NCI-H146 (cell line): ENCODE results near the gene GSK3B.
A peak's percentile ranks its signal among the peaks of the same experiment; 100 is the strongest.
"Not testable (repeated sequence)": the region's sequence is repeated elsewhere in the genome, so short reads cannot be mapped to it uniquely, and the experiment has no call there.

ENCODE experiments used
- DNase-seq: peaks from one replicate; lab custom pipeline; 2025; lab: John Stamatoyannopoulos, UW

GSK3B gene

DNA sequence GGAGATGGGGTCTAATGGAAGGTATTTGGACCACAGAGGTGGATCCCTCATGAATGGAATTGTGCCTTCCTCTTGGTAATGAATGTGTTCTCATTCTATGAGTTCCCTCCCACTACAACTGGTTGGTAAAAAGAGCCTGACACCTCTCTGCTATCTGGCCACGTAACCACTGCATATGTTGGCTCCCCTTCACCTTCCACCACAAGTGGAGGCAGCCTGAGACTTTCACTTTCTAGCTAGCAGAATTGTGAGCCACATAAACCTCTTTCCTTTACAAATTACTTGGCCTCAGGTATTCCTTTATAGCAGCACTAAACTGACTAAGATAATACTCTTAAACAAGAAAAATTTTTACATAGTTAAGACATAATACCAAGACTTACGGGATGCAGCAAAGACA is 157.0 kb downstream of the GSK3B start:
- DNase-seq = no peak

DNA sequence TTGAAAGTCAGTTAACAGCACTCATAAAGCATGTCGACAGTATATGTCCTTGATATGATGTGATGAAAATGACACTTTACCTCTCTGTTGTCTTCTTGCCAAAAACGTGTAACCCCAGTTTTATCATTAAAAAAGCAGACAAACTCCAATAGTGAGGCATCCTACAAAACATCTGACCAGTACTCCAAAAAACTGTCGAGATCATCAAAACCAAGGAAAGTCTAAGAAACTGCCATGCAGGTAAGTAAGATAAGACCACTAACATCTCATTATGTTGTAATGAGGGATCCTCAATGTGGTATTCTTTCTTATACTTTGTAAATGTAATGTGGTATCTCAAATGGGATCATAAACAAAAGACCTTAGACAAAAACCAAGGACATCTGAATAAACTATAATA is 160.0 kb downstream of the GSK3B start:
- DNase-seq = no peak

DNA sequence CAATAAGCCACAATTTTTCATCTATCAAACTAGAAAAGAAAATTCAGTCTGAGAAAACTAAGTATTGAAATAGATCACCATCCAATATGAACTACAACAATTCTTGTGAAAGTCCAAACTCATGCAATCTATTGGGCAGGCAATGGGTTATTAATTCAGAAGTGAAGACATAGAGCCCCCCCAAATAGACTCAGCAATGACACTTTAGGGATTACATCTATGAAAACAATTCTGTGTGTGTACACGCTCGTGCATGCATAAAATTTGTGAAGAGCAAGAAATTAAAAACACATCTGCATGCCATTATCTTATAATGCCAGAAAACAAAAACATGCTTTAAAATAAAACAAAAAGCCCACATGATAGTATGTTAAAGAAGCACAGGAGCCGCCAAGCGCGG is 161.0 kb downstream of the GSK3B start:
- DNase-seq = no peak

DNA sequence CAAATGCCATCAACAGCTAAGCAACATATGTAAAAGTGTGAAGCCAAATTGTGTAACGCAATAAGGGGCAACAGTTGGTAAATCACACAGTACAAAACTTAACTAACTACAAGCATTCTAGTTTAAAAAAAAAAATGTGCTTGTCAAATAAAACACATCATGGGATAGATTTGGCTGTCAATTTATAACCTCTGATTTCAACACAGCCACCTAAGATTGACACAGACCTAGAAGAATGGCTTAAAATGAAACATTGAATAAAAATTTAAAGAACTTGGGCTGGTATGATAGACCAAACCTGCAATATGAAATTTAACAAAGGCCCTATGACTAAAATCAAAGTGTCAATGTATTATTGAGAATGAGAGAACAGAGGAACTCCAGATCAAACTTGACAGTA is 164.0 kb downstream of the GSK3B start:
- no peak for DNase-seq

GRCh38 chr3:119927190-119927589 is 167.1 kb downstream of the GSK3B start:
- no peak for DNase-seq

DNA sequence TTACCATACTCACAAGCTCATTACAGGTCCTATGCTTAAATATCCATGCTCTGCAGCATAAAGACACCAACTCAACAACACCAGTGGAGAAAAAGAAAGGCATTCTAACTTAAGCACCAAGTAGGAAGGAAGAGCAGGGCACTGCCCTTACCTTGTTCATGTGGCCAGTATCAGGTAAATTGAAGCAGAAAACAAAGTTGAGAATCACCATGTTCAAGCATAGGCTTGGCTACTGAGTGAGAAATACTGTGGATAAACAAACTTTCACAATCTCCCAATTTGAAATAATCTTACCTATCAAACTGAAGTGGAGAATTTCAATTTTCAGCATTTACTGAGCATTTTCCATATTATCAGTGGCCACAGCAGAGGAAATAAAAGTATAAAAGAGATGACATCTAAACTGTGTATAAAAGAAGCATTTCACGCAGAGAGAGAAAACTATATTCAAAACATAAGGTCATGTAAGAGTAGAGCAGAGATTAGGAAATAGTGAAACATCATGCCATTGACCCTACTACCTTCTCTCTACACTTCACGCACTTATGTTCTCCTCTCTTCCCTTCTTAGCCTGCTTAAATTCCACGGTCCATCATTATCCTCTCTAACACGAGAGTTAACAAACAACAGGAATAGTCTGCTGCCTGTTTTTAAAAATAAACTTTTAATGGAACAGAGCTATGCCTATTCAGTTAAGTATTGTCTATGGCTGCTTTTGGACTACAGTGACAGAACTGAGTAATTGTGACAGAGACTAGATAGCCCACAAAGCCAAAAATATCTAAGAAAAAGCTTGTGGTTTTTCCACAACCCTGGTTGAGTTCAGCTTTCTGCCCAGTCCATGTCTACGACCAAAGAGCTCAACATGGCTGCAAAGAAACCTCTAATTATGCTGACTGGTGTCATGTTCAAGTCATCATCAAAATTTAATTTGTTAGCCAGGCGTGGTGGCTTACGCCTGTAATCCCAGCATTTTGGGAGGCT is 169.8 kb downstream of the GSK3B start:
- no peak for DNase-seq

GRCh38 chr3:119918992-119919933 is 175.0 kb downstream of the GSK3B start:
- no peak for DNase-seq

- DNase-seq = no peak
Measured at GRCh38 chr3:119913021-119913420, 181.2 kb downstream of the GSK3B start.

DNA sequence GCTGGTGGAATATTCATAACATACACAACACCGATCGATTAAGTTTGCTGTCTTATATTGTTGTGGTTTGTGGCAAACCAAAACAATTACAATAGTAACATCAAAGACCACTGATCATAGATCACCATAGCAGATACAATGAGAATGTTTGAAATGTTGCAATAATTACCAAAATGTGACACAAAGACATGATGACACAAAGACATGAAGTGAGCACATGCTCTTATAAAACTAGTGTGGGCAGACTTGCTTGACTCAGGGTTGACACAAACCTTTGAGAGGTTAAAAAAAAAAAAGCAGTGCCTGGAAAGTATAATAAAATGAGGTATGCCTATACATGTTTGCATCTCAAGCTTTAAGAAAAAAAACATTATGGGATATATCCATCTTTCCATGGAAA is 182.0 kb downstream of the GSK3B start:
- no peak for DNase-seq

- DNase-seq = no peak
Measured at GRCh38 chr3:119911748-119912147, 182.5 kb downstream of the GSK3B start.

GRCh38 chr3:119902061-119902460 is 192.2 kb downstream of the GSK3B start:
- no peak for DNase-seq

GRCh38 chr3:119901148-119901547 is 193.1 kb downstream of the GSK3B start:
- DNase-seq = no peak

DNA sequence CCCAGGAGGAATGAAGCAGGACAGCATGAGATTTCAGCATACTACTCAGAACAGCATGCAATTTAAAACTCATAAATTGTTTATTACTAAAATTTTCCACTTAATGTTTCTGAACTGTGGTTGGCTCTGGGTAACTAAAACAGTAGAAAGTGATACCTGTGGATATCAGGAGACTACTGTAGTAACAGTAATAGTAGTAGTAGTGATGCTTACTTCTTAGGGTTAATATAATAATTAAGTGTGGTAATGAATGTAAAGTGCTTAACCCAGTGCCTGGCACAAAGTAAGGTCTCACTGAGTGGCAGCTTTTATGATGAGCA is 195.1 kb downstream of the GSK3B start:
- no peak for DNase-seq

GRCh38 chr3:119898478-119899191 is 195.6 kb downstream of the GSK3B start:
- no peak for DNase-seq

DNA sequence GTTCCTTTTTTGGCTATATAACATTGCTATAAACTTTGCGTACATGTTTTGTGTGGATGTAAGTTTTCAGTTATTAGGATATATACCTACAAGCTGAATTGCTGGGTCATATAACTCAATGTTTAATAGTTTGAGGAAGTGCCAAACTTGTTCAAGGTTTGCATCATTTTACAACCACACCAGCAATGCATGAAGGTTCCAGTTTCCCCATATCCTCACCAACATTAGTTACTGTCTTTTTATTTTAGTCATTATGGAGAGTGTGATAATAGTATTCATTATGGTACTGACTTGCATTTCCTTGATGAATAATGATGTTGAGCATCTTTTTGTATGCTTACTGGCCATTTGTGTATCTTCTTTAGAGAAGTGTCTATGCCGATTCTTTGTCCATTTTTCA is 200.1 kb downstream of the GSK3B start:
- DNase-seq = no peak

- DNase-seq = no peak
Measured at GRCh38 chr3:119893769-119894168, 200.5 kb downstream of the GSK3B start.

- peak; percentile 74 for DNase-seq
Measured at GRCh38 chr3:119891944-119892721, 202.1 kb downstream of the GSK3B start.

- DNase-seq = not testable (repeated sequence)
Measured at GRCh38 chr3:119888681-119889080, 205.6 kb downstream of the GSK3B start.

GRCh38 chr3:119885746-119886530 is 208.3 kb downstream of the GSK3B start:
- DNase-seq = no peak

DNA sequence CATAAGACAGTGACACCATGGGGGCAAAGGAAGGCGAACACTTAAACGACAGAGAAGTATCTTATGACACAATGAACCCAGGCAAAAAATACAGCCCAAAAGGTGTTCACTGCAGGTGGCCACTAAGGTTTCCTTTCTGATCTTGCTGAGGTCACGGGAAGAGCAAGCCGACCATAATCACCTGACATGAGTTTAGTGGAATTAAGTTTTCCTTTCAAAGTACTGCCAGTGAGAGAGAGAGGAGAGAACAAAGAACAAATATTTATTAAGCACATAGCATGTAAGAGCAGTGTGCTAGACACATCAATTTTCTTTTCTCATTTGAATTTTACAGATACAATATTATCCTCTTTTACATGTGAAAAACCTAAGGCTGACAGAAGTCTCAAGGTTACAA is 210.1 kb downstream of the GSK3B start:
- no peak for DNase-seq
